ENCODE results near the gene CUEDC1.

DNA sequence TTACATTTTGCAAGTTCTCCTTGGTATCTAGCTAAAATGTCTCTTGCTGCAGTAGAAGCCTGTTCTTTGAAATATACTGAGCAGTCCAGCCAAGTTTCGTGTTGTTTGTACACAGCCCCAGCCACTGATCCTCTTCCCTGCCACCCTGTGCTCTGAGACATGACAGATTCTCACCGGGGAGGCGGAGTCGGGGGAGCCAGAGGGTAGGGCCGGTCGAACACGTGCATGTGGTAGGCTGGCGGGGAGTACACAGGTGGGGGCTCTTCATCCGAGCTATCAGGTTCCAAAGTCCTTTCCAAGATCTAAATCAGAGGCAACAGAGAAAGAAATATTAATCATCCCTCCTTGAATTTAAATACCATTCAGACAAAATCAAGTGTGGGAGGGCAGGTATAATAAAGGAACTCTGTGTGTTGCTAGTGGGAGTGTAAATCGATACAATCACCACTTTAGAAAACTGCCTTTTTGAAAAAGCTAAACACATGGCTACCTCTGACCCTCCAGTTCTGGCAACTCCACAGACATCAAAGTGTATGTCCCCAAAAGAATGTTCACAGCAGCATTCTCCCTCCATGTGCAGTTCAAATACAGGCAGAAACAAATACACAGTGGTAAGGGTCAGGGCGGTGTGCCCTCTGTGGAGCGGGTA, 75.7 kb downstream of the CUEDC1 start:
- no peak for TF ChIP-seq POLR2A (IDR thresholded peaks at IDR 0.05)
- TF ChIP-seq, protein P1, sequence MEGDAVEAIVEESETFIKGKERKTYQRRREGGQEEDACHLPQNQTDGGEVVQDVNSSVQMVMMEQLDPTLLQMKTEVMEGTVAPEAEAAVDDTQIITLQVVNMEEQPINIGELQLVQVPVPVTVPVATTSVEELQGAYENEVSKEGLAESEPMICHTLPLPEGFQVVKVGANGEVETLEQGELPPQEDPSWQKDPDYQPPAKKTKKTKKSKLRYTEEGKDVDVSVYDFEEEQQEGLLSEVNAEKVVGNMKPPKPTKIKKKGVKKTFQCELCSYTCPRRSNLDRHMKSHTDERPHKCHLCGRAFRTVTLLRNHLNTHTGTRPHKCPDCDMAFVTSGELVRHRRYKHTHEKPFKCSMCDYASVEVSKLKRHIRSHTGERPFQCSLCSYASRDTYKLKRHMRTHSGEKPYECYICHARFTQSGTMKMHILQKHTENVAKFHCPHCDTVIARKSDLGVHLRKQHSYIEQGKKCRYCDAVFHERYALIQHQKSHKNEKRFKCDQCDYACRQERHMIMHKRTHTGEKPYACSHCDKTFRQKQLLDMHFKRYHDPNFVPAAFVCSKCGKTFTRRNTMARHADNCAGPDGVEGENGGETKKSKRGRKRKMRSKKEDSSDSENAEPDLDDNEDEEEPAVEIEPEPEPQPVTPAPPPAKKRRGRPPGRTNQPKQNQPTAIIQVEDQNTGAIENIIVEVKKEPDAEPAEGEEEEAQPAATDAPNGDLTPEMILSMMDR (IDR thresholded peaks at IDR 0.05), result no peak

All from heart left ventricle (tissue), 13 donors.